HG02678 (cell line): Measurements from ENCODE around the gene ZNF785.
"Not testable (repeated sequence)": the region's sequence is repeated elsewhere in the genome, so short reads cannot be mapped to it uniquely, and the experiment has no call there.

ENCODE experiments used
- ATAC-seq: cut with Tn5 transposase; IDR thresholded peaks from one replicate; pipeline ENCODE4 v1.9.1; 2021; ENCODE audit warnings: mild to moderate bottlenecking, moderate library complexity; ENCODE audit not compliant: unreplicated experiment

ZNF785 gene

GRCh38 chr16:30541502-30542329 lies 43.8 kb downstream of the ZNF785 start:
- no peak for ATAC-seq

GRCh38 chr16:30540916-30541464 lies 44.5 kb downstream of the ZNF785 start:
- ATAC-seq = not testable (repeated sequence)

- not testable (repeated sequence) for ATAC-seq
Observed at GRCh38 chr16:30539986-30540526, 45.4 kb downstream of the ZNF785 start.

GRCh38 chr16:30539000-30539964 lies 46.2 kb downstream of the ZNF785 start:
- ATAC-seq = no peak

GRCh38 chr16:30536391-30537024 lies 49.0 kb downstream of the ZNF785 start:
- ATAC-seq = not testable (repeated sequence)

- ATAC-seq = peak; percentile 36
Observed at GRCh38 chr16:30535777-30536190, 49.7 kb downstream of the ZNF785 start.

- peak; percentile 20 for ATAC-seq
Observed at GRCh38 chr16:30535106-30535776, 50.3 kb downstream of the ZNF785 start.

- ATAC-seq = peak; percentile 74
Observed at GRCh38 chr16:30534368-30535105, 51.0 kb downstream of the ZNF785 start, which contains the start of gene ZNF747. ZNF747 (minus strand) TSS chr16:30534858; CDS start chr16:30534679, 179 bp downstream.

- ATAC-seq = peak; percentile 14
Observed at GRCh38 chr16:30533748-30534367, 51.6 kb downstream of the ZNF785 start.

GRCh38 chr16:30533146-30533522 lies 52.4 kb downstream of the ZNF785 start:
- no peak for ATAC-seq

- ATAC-seq = no peak
Observed at GRCh38 chr16:30532285-30533145, 53.0 kb downstream of the ZNF785 start.
